Adrenal gland (tissue), 12 donors: ENCODE measurements around the gene ATP4B. TPM values are rescaled to one million over a fixed set of nuclear protein-coding genes. Genes with fewer than 3 reads are reported as not detected.
A peak's percentile ranks its signal among the peaks of the same experiment; 100 is the strongest.

ENCODE experiments used
- DNase-seq, 7 donors: peaks; one replicate each; pipeline ENCODE4 v3.0.0-alpha.2; 2019 to 2020
- H3K27ac ChIP-seq, 5 donors: fragments of 200-600 bp; sonication (generic) in 4 of 5; 1 replicate in 3 of 5; 2 replicates in 2 of 5; pipeline versions ENCODE4 v1.5.1 to v1.8.0; 2016 to 2020; ENCODE audit warnings: mild to moderate bottlenecking in 1 of 5
- H3K27me3 ChIP-seq: fragments of 200-600 bp; 2 replicates; pipeline ENCODE4 v1.8.0; 2021
- H3K36me3 ChIP-seq, 2 donors: fragments of 200-600 bp; replicated peaks in 1 of 2; 1 replicate in 1 of 2; 2 replicates in 1 of 2; pipeline versions ENCODE4 v1.5.1 to v1.8.0; 2018 to 2022
- H3K4me1 ChIP-seq, 2 donors: fragments of 200-600 bp; replicated peaks in 1 of 2; 1 replicate in 1 of 2; 2 replicates in 1 of 2; pipeline versions ENCODE4 v1.5.1 to v1.8.0; 2018 to 2021
- H3K4me3 ChIP-seq, 4 donors: fragments of 200-600 bp; sonication (generic) in 3 of 4; one replicate each; pipeline ENCODE4 v1.5.1; 2016 to 2018
- H3K9me3 ChIP-seq, 3 donors: fragments of 200-600 bp; sonication (generic) in 1 of 3; replicated peaks in 1 of 3; 1 replicate in 2 of 3; 2 replicates in 1 of 3; pipeline versions ENCODE4 v1.5.1 to v1.8.0; 2016 to 2021
- CTCF ChIP-seq, 6 experiments: fragments of 450-650 bp in 4 of 6; fragments of 200-600 bp in 2 of 6; sonication (generic) in 1 of 6; IDR thresholded peaks; 1 replicate in 5 of 6; 2 replicates in 1 of 6; pipeline versions ENCODE4 v1.5.1 to v1.8.0; 2016 to 2021; ENCODE audit warnings: antibody characterized with exemption in 6 of 6, mild to moderate bottlenecking in 2 of 6, moderate library complexity in 1 of 6
- POLR2A ChIP-seq, 2 donors: fragments of 450-650 bp; IDR thresholded peaks; one replicate each; pipeline ENCODE4 v1.6.1; 2017; ENCODE audit warnings: antibody characterized with exemption in 2 of 2, mild to moderate bottlenecking in 2 of 2, moderate library complexity in 1 of 2
- WGBS, 4 donors: extraction: QIAGEN DNeasy Blood & Tissue Kit in 2 of 4; methylation state at CpG; one replicate each; pipeline versions ENCODE4 v1.1.5 to v1.1.7; 2013 to 2017; 5-methylcytosine and 5-hydroxymethylcytosine counted together
- intact Hi-C, 2 donors: fragments of 100-400 bp; cut with DNase I; formaldehyde crosslinking; loops; one replicate each; pipeline versions ENCODE4 v1.14.1 to v1.15.0; 2022 to 2023
- polyA plus RNA-seq, 3 donors: library from polyadenylated mRNA; stranded (reverse); fragments of 200-250 nt in 2 of 3; fragments of 350-450 nt in 1 of 3; fragmentation: Illumina TruSeq in 1 of 3; extraction: RNeasy Lipid Tissue Mini Kit (QIAGEN cat#74804) in 1 of 3; gene quantifications; one replicate each; pipeline ENCODE4 v1.2.3, GENCODE V29; 2013 to 2014
- total RNA-seq, 9 donors: library from RNA; depleted of rRNA in 4 of 9; stranded (reverse); fragments of >200 nt in 4 of 9; fragments of 120-200 nt in 1 of 9; fragmentation: NEBNext Ultra II Directional in 1 of 9; extraction: Animal tissue kit (Norgen Biotek cat#: 25700) in 1 of 9; gene quantifications; one replicate each; pipeline versions ENCODE4 v1.1.0 to v1.2.4, GENCODE V29; 2013 to 2023
- donor health status: healthy with polysubstance abuse.
- donor health status: Bipolar disorder and iron deficiency.
- donor health status: DM: yes; HTN: yes; CAD: no.
- donor health status: DM: no; HTN: no; CAD: no.
- donor health status: DM: no; HTN: no; CAD: no.
- donor health status: DM: yes; HTN: yes; CAD: no.

The ATP4B gene
- total and polyA plus RNA-seq, 12 donors, result 0.17 TPM; not detected in 11

GRCh38 chr13:113669755-113670341, 11.8 kb upstream of the ATP4B start:
- H3K4me3 ChIP-seq, result no peak overlapping the region
- intact Hi-C loops, result no loop called here

GRCh38 chr13:113669231-113669754, 11.3 kb upstream of the ATP4B start:
- no peaks in the 10 kb centered on the region for H3K4me1 ChIP-seq
- intact Hi-C loops, result no loop called here
- TF ChIP-seq POLR2A (IDR thresholded peaks at IDR 0.05) (no peak), CTCF (IDR thresholded peaks at IDR 0.05) (no peak)
- no peaks in the 10 kb centered on the region for H3K36me3 ChIP-seq
- H3K27me3 ChIP-seq, result no peaks in the 10 kb centered on the region
- DNase-seq, result peak in 2 of 7 donors; percentile 5 to 7
- WGBS, 4 donors, result 69 to 85% (median 76%) methylated on average over 12 to 13 of the region's 13 CpGs
- H3K9me3 ChIP-seq, result no peaks in the 10 kb centered on the region
- H3K27ac ChIP-seq, result no peak overlapping the region
- no peak overlapping the region for H3K4me3 ChIP-seq

More at GRCh38 chr13:113669755-113670341, 11.8 kb upstream of the ATP4B start:
- no peak for TF ChIP-seq CTCF (IDR thresholded peaks at IDR 0.05)
- no peak for TF ChIP-seq POLR2A (IDR thresholded peaks at IDR 0.05)
- Histone ChIP-seq H3K27ac (no peak overlapping the region), H3K27me3 (no peaks in the 10 kb centered on the region), H3K36me3 (no peaks in the 10 kb centered on the region), H3K4me1 (no peaks in the 10 kb centered on the region), H3K9me3 (no peaks in the 10 kb centered on the region)
- 83 to 91% (median 87%) methylated on average over 8 to 21 of the region's 21 CpGs for WGBS, 4 donors
- DNase-seq, result peak in 2 of 7 donors; percentile 10 to 11

GRCh38 chr13:113668491-113668971, 10.5 kb upstream of the ATP4B start:
- no peaks in the 10 kb centered on the region for H3K27me3 ChIP-seq
- no peak overlapping the region for H3K4me3 ChIP-seq
- DNase-seq, result peak in 2 of 7 donors; percentile 9 to 11
- H3K9me3 ChIP-seq, result no peaks in the 10 kb centered on the region
- TF ChIP-seq CTCF (IDR thresholded peaks at IDR 0.05) (no peak), POLR2A (IDR thresholded peaks at IDR 0.05) (no peak)
- no peaks in the 10 kb centered on the region for H3K4me1 ChIP-seq
- H3K36me3 ChIP-seq, result no peaks in the 10 kb centered on the region
- H3K27ac ChIP-seq, result no peak overlapping the region
- intact Hi-C loops, result no loop called here
- 77 to 89% (median 84%) methylated on average over 8 to 24 of the region's 24 CpGs for WGBS, 4 donors

GRCh38 chr13:113667771-113668490, 9.9 kb upstream of the ATP4B start:
- 88 to 89% (median 89%) methylated on average over 20 to 29 of the region's 29 CpGs for WGBS, 4 donors
- no peaks in the 10 kb centered on the region for H3K27me3 ChIP-seq
- no peak overlapping the region for H3K27ac ChIP-seq
- H3K36me3 ChIP-seq, result no peaks in the 10 kb centered on the region
- H3K9me3 ChIP-seq, result no peaks in the 10 kb centered on the region
- TF ChIP-seq CTCF (IDR thresholded peaks at IDR 0.05), result no peak
- TF ChIP-seq POLR2A (IDR thresholded peaks at IDR 0.05), result no peak
- H3K4me3 ChIP-seq, result no peak overlapping the region
- intact Hi-C loops, result no loop called here
- no peaks in the 10 kb centered on the region for H3K4me1 ChIP-seq
- DNase-seq, result peak in 1 of 7 donors; percentile 11
